ENCODE measurements around the gene MCC. TPM values are rescaled to one million over a fixed set of nuclear protein-coding genes. Genes with fewer than 3 reads are reported as not detected.

MCC gene
- total RNA-seq, 1 donor from 2014 or later: 3.5 TPM

DNA sequence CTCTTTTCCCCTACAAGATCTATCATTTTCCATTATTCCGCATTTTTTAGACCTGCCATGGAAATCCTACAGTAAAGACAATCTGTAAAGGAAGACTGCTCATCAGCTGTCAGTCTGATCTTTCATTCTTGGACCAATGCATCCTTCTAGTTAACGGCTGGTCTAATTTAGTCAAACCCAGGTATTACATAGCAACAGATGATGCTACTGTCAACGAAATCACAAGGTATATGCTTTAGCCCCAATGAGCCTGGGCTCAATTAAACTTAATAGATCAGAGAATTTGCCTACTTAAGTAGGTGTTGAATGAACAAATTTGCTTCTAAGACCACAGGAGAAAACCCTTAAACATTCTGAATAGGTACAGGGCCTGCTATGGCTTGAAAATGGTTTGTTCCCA, 260.5 kb downstream of the MCC start:
- intact Hi-C loops (cut with micrococcal nuclease): no loop called here

DNA sequence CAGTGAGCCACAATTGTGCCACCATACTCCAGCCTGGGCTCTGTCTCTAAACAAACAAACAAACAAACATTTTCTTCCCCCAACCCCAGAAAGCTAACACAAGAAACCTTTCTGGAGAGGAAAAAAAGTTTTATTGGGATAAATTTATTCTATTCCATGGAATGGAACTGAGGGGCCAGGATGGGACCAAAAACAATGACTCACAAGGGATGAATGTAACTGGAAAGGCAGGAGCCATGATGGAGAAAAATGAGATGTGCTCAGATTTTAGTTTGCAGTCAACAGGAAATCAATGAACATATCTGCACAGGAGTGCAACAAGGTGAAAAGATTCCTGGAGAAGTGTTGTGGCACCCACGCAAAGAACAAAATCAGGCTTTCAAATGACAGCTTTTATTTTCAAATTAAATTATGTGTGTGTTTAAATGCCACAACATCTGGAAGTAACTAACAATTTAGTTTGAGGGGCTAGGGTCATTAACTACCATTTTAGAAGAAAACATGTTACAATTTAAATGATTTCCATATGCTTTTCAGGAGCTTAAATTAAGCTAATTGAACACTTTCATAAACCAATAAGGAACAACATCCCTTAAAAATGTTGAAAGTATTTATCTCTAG, 262.0 kb downstream of the MCC start:
- intact Hi-C loops (cut with micrococcal nuclease): no loop called here

DNA sequence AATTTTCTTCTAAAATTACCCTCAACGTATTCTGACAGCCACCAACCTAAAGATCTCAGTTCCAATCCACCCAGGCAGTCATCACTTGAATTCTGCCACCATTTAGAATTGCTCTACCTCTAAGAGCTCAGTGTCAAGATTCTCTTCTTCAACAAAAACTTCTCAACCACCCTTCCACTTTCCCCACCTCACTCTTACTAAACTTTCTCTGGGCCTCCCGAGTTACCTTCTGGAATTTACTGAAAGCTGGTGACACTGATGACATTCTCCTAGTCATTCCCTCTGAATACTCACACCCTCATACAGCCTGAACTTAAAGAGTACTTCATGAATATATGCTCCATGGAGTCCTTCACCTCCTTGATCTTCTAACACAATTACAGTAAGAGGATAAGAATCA, 263.0 kb downstream of the MCC start:
- intact Hi-C loops (cut with micrococcal nuclease): no loop called here

DNA sequence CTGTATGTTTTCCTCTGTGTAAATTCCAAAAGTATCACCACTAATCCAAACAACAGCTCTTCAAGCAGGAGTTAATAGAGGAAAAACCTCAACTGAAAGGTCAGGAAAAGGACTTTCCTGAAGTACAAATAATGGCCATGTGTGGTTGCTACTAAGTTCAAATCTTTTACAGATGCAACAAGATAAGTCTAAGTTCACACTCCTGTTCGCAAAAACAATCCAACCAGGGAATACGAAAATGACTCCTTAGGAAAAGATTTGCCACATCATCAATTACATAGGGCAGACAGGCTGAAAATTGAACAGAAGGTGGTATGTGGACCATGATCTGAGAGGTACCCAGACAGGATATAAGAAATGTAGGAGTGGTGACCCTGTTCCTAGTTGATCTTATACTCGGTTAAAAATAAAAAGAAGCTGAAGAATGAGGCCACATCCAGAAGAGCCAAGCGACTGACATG, 263.6 kb downstream of the MCC start:
- intact Hi-C loops (cut with micrococcal nuclease): no loop called here

DNA sequence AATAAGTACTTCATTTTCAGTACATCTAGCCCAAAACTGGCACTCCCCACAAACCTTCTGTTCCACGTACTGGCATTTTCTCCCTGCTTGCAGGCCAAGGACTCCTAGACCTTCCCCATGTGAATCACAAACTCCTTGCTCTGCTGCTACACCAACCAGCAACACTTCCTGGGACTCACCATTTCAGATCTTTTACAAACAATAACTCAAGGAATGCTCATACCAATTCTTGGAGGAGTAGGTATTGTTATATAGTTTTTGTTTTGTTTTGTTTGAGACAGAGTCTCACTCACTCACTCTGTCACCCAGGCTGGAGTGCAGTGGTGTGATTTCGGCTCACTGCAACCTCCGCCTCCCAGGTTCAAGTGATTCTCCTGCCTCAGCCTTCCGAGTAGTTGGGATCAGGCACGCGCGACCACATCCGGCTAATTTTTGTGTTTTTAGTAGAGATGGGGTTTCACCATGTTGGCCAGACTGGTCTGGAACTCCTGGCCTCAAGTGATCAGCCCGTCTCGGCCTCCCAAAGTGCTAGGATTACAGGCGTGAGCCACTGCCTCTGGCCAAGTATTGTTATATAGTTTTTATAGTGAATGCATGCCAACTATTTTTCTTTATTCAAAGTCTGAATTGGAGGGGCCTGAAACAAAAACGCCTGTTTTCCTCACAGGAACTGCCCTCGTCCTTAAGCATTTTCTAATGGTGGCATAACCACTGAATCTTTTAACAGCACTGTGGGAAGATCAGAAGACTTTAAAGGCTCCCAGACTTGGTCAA, 264.2 kb downstream of the MCC start:
- intact Hi-C loops (cut with micrococcal nuclease): no loop called here

DNA sequence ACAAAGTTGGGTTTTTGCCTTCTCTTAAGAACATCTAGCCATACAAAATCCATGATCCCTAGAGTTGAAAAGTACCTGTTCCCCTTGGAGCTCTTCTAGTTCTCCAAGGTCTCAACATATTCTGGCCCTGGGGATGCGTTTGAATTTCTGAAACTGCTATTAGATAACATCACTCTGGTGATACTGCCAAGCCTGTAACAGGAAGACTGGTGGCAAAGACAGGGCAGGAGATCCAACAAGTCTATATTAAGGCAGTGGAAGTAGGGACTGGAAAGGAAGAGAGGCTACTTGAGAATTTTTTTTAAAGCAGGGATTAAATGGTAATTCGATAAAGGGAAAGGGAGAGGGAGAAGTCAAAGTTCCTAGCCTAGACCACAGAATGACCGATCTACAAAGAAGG, 264.9 kb downstream of the MCC start:
- intact Hi-C loops (cut with micrococcal nuclease): no loop called here

DNA sequence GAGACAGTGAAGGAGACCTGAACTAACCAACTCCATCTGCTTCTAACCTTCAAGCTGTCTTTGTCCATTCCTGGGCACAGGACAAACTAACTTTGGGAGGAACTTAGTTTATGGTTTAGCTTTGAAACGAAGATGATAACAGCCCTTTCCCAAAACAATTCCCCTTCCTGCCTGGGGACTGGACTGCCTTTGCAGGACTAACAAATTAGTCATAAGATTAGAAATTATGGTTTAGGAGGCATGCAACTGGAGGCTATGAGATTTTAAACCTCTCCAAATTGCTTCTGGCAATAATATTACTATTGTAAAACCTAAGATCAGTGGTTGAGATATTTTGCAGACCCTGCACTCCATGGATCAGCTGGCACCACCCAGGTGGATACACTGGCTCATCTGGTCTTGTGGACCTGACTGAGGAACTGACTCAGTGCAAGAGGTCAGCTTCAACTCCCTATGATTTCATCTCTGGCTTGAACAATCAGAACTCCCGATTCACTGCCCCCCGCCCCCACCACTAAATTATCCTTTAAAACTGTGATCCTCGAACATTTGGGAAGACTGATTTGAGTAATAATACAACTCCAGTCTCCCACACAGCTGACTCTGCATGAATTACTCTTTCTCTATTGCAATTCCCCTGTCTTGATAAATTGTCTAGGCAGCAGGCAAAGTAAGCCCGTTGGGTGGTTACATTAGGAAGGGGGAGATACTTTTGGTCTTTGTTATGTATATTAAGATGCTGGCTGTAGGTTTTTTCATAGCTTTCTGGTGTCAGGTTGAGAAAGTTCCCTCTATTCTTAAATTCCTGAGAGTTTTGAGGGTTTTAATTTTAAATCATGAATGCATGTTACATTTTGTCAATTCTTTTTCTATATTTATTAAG, 266.7 kb downstream of the MCC start:
- intact Hi-C loops (cut with micrococcal nuclease): no loop called here

DNA sequence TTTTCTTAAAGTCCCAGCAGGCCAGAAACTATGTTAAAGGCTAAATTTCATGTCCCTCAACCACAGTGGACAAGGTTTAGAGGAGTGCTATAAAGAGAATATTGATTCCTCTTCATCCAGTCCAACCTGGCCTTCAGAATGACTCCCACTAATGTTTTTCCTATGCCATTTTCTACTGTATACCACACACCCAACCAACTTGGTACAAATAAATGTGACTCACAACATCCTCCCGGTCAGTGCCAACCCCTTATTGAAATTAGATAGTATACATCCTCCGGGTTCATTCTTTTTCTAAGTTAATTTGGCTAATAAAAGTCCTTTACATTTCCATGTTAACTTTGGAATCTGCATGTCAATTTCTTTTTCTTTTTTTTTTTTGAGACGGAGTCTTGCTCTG, 268.6 kb downstream of the MCC start:
- intact Hi-C loops (cut with micrococcal nuclease): no loop called here

DNA sequence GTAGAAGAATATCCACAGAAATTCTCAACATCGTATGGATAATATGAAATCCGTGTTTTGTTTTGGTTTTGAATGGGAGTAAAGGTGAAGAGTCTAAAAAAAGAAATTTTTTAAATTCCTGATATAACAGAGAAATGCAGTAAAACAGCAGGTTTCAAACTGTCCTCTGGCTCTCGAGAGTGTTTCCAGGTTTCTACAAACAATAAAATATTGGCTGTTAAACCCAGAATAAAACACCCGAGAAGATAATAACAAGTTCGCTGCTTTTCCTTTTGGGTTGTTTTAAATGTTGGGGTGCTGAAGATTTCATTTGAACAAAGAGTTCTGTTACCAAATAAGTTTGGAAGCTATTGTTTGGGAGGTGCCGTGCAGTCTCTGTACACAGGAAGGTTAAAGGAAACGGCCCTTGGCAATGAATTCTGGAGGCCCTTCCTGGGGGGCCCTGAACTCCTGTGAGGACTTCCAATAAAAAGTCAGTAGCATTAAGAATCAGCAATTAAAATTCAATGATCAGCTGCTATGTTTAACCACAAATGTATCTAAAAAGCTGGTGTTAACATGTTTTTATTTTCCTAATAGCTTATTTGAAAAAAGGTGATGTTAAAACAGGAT, 269.2 kb downstream of the MCC start:
- intact Hi-C loops (cut with micrococcal nuclease): no loop called here

DNA sequence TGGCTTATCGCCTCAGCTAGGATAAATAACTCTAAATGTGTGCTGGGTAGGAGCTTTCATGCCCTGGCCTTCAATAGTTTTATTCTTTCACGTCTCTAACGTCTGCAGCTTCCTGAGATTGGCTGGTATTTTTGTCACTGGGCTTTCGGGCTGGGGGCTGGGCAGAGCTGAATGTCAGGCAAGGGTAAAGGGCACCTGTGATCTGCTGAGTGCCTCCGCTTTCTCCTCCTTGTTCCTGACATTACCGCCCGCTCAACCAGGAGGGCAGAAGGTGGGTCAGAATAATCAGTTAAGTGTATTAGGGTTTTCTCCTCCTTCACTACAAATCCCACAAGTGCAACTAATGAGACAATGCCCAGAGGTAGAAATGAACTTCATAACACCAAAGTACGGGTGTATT, 270.1 kb downstream of the MCC start:
- intact Hi-C loops (cut with micrococcal nuclease): no loop called here

DNA sequence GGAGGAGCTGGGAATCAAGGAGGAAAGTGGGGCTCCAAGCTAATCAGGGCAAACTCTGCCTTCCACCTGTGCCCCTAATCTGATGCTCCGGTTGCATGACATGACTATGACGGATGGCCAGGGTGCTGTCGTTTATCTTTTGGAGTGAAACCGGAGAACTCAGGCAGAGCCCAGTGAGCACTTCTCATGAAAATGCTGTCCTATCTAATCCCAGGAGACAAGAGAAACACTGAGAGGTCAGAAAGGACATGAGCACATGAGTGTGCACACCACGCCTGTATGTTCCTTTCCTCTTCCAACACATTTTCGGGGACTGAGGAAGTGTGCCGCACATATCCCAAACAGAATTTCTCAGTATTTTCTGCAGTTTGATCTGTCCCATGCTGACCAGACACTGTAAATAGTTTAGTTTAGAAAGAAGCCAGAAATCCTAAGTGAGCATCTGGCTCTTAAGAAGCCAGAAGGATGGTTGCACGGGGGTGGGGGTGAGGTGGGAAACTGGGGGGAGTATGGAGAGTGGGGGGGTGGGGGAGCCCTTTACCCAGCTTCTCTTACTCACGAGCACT, 270.6 kb downstream of the MCC start:
- intact Hi-C loops (cut with micrococcal nuclease): no loop called here

DNA sequence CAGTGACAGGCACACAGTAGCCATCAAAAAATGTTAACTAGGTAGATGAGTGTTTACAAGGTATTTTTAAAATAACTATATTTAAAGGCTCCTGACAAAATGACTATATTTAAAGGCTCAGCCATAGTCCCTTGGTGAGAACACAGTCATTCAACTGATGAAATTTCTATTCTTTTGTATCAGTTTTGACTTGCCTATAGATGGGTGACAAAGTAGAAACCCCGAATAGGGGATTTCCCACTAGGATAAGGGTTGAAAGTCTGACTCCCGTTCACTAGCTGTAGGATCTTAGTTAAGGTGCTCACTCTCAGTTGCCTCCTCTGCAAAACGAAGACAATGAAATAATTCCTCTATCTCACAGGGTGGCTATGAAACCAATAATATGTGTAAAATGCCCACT, 271.7 kb downstream of the MCC start:
- intact Hi-C loops (cut with micrococcal nuclease): no loop called here

DNA sequence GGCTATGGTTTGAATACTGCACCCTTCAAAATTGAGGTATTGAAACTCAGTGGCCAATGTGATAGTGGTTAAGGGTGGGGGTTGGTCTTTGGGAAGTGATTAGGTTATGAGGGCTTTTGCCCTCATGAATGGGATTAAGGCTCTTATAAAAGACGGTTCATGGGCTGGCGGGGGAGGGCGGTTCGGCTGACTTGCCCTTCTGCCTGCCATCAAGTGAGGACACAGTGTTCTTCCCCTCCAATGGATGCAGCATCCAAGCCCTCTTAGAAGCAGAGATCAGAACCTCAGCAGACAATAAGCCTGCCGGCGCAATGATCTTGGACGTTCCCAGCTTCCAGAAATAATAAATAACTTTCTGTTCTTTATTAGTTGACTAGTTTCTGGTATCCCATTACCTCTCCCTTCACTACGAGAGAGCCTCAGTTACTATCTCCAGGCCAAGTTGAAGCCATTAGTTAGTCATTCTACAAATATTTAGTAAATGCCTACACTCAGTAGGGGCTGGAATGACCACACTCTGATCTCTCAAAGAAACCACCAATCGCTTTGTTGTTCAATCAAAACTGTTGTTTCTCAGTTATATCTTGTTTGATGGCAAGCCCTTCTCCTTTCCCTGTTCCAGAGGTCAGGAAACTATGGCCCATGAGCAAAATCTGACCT, 272.7 kb downstream of the MCC start:
- intact Hi-C loops (cut with micrococcal nuclease): no loop called here

DNA sequence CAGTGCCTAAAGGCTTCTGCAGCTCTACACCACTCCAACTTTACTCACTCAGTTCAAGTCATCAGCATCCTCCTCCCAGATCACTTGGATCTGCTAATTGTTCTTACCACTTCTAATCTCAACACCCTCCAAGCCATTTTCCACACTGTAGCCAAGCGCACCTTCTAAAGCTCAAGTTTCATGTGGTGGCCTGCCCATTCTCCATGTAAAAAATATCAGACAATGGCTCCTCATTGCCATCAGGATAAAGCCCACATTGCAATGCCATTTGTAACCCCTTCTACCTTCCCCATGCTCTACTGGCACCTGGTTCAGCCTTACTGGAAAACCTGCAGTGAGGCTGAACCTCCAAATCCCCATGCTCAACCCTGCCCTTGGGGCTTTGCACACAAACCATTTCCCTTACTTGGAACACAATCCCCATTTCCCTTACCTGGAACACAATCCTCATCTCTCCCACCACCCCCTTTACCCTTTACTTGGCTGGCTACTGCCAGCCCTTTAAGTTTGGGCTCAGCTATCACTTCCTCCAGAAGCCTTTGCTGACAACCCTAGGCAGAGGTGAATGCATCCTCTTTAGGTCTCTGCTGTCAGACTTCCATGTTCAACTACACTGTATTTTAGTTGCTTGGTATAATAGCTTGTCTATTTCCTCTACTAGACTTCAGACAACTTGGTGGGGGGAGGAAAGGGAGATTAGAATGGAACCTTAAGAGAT, 273.5 kb downstream of the MCC start:
- intact Hi-C loops (cut with micrococcal nuclease): no loop called here

DNA sequence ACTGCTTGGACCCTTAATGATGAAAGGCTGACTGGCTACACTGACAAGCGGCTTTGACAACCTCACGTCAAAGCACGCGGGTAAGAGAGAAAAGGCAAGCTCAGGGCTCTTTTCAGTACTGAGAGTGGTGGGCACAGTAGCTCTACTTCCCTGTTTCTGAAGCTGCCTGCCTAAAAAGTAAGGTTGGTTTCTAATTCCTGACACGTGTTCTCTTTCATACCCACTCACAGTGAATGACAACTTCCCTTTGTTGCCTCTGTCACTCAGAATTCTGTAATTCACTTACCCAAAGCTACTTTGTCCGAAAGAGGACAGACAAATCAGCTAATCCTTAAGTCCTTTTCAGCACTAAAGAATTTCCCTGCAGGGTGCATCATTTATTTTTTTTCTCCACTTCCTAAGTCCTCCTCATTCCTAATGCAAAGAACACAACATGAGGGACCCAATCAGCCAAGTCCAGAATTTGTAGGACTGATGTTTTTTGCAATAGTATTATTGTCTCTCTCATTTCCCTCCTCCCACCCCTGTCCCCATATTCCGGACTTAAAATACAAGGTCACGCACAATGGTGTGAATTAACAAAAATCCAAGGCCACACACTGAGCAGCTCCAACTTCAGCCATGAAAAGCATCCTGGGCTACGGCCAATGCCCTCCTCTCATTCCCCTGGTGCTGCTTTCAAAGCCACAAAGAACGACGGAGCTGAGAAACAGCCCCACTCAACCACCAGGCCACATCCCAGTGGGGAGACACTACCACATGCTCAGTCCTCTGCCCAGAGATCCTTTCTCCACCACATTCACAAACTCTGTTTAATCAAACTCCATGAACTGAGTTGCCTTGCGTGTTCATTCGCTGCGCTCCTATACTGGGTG, 274.5 kb downstream of the MCC start:
- intact Hi-C loops (cut with micrococcal nuclease): no loop called here

DNA sequence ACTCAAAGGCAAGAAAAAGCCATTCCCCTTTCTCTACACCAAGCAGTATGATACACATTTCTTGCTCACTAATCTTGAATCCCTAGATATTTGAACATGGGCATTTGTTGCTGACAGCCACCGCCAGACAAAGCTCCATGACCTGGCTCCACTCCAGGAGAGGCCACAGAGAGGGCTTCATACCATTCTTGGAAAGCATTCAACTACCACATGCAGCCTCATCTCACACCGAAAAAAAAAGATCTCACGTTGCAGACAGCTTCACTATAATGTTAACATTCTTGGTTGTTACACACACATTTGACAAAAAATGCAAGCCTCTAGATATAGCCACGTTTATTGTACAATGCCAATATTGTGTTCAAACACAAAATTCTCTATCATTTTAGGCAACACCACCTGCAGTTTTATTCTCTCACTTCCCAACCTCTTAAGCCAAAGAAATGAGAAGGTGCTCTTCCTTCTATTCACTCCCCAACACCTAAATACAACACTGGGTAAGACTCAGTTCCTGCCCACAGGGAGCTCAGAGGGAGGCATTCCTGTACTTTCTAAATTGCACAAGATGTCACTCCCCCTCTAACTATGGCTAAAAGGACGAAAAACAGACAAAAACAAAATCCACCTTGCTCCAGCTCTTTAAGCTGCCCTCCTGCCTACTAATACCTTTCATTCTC, 275.9 kb downstream of the MCC start:
- intact Hi-C loops (cut with micrococcal nuclease): no loop called here

DNA sequence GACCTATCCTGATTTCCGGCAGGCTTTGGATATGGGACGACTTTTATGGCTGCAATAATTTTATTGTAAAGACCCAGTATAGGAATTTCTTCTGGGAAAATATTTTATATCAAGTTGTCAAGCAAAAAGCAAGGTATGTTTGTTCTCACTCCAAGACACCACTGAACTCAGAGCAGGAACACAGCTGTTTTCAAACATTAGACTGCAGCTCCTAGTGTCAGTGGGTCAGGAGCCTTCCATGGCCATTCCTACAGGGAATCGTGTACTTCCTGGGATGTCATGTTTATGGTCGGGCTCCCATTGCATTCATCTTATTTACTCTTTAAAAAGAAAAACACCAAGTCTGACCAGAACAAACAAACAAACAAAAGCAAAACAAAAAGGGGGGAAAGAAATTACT, 278.8 kb downstream of the MCC start:
- intact Hi-C loops (cut with micrococcal nuclease): no loop called here

DNA sequence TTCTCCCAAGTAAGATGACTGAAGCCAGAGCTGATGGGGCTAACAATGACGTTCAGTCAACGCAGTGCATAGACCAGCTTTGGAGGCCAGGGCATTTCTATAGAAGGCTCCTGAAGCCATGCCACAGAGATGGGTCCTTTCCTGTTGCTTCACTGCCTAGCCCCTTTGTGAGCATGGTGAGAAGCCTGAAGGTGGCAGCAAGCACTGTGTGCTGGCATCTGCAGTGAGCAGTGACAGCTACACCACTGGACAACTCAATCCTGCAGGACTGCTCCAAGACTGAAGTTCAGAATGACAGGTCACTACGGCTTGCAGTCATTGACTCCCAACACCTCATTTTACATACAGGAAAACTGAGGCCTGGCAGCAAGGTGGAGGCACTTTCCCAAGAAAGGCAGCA, 282.4 kb downstream of the MCC start:
- intact Hi-C loops (cut with micrococcal nuclease): no loop called here

DNA sequence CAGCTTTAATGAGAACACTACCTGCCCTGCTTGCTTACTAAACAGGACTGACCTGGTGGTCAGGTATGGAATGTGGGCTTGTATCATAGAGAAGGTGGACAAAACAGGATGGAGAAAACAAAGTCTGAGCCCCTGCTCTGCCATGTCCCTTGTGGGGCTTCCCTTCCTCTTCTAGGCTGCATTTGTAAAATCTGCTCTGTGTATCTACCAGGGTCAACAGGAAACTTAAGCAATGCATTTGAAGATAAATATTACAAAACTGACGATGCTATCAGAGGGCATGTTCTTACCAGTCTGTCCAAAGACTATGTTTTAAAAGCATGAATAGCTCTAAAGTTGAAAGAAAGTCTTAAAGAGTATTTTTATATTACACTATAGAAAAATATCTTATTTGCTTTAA, 282.9 kb downstream of the MCC start:
- intact Hi-C loops (cut with micrococcal nuclease): no loop called here
